Sigmoid colon (tissue), 7 donors: ENCODE measurements around the gene FIBCD1. TPM values are rescaled to one million over a fixed set of nuclear protein-coding genes. Genes with fewer than 3 reads are reported as not detected.

Experiments used
- DNase-seq: peaks from one replicate; pipeline ENCODE4 v3.0.0-alpha.2; 2019
- H3K27ac ChIP-seq, 4 donors: fragments of 200-600 bp; sonication (generic); one replicate each; pipeline ENCODE4 v1.5.1; 2016 to 2019; ENCODE audit warnings: mild to moderate bottlenecking in 1 of 4
- H3K27me3 ChIP-seq, 3 donors: fragments of 200-600 bp; sonication (generic); one replicate each; pipeline ENCODE4 v1.5.1; 2019; ENCODE audit warnings: mild to moderate bottlenecking in 1 of 3
- H3K36me3 ChIP-seq, 4 donors: fragments of 200-600 bp; sonication (generic); one replicate each; pipeline ENCODE4 v1.5.1; 2016 to 2019
- H3K4me1 ChIP-seq, 4 donors: fragments of 200-600 bp; sonication (generic); one replicate each; pipeline ENCODE4 v1.5.1; 2017 to 2019
- H3K4me3 ChIP-seq, 4 donors: fragments of 200-600 bp; sonication (generic); one replicate each; pipeline ENCODE4 v1.5.1; 2017 to 2019; ENCODE audit warnings: mild to moderate bottlenecking in 2 of 4, moderate library complexity in 1 of 4
- H3K9me3 ChIP-seq, 4 donors: fragments of 200-600 bp in 3 of 4; sonication (generic) in 3 of 4; one replicate each; pipeline versions ENCODE4 v1.5.1 to v1.6.1; 2013 to 2019
- EP300 ChIP-seq, 4 donors: sonication (generic); formaldehyde crosslinking; IDR thresholded peaks; one replicate each; pipeline ENCODE4 v1.6.1; 2017; ENCODE audit warnings: antibody characterized with exemption in 4 of 4
- POLR2A ChIP-seq, 2 donors: fragments of 450-650 bp; IDR thresholded peaks; one replicate each; pipeline ENCODE4 v1.6.1; 2016; ENCODE audit warnings: antibody characterized with exemption in 2 of 2, mild to moderate bottlenecking in 2 of 2, moderate library complexity in 2 of 2
- POLR2AphosphoS5 ChIP-seq, 4 donors: sonication (generic); formaldehyde crosslinking; IDR thresholded peaks; one replicate each; pipeline ENCODE4 v1.6.1; 2017; ENCODE audit warnings: antibody characterized with exemption in 4 of 4
- WGBS, 2 donors: extraction: QIAGEN DNeasy Blood & Tissue Kit; methylation state at CpG; one replicate each; pipeline ENCODE4 v1.1.7; 2013; 5-methylcytosine and 5-hydroxymethylcytosine counted together
- intact Hi-C: fragments of 100-400 bp; cut with DNase I; formaldehyde crosslinking; loops from one replicate; pipeline ENCODE4 v1.15.1; 2023
- polyA plus RNA-seq, 3 donors: library from polyadenylated mRNA; stranded (reverse); fragments of 200-250 nt; gene quantifications; one replicate each; pipeline ENCODE4 v1.2.3, GENCODE V29; 2013
- total RNA-seq, 4 donors: library from RNA; depleted of rRNA; stranded (reverse); fragments of >200 nt; gene quantifications; one replicate each; pipeline ENCODE4 v1.1.0, GENCODE V29; 2016
- TF ChIP-seq, protein P1 (sequence below), 4 experiments: fragments of 450-650 bp in 3 of 4; fragments of 200-600 bp in 1 of 4; IDR thresholded peaks; one replicate each; pipeline ENCODE4 v1.5.1; 2016 to 2019; ENCODE audit warnings: antibody characterized with exemption in 4 of 4, mild to moderate bottlenecking in 3 of 4, moderate library complexity in 2 of 4
- donor health status: healthy with polysubstance abuse.
- donor health status: Bipolar disorder and iron deficiency.
- donor health status: healthy.

The FIBCD1 gene
- total and polyA plus RNA-seq, 7 donors = 0.36 to 11.9 (median 10.6) TPM; not detected in 3

DNA sequence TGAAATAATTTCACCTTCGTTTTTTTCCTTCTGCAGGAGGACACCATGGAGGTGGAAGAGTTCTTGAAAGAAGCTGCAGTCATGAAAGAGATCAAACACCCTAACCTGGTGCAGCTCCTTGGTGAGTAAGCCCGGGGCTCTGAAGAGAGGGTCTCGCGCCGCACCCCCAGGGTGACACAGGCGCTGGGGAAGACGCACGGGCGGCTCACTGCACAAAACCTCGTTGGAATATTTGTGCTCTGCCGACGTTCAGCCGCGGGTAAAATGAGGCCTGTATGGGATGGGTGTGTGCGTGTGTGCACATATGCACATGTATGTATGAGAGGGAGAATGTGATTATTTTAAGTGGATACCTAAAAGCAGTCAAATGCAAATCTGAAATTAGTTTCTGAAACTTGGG lies 67.0 kb downstream of the FIBCD1 start:
- no peaks in the 10 kb centered on the region for H3K9me3 ChIP-seq
- no peak for TF ChIP-seq POLR2AphosphoS5 (IDR thresholded peaks at IDR 0.05)
- TF ChIP-seq, protein P1, sequence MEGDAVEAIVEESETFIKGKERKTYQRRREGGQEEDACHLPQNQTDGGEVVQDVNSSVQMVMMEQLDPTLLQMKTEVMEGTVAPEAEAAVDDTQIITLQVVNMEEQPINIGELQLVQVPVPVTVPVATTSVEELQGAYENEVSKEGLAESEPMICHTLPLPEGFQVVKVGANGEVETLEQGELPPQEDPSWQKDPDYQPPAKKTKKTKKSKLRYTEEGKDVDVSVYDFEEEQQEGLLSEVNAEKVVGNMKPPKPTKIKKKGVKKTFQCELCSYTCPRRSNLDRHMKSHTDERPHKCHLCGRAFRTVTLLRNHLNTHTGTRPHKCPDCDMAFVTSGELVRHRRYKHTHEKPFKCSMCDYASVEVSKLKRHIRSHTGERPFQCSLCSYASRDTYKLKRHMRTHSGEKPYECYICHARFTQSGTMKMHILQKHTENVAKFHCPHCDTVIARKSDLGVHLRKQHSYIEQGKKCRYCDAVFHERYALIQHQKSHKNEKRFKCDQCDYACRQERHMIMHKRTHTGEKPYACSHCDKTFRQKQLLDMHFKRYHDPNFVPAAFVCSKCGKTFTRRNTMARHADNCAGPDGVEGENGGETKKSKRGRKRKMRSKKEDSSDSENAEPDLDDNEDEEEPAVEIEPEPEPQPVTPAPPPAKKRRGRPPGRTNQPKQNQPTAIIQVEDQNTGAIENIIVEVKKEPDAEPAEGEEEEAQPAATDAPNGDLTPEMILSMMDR (IDR thresholded peaks at IDR 0.05) = no peak
- no peak for TF ChIP-seq POLR2A (IDR thresholded peaks at IDR 0.05)
- TF ChIP-seq EP300 (IDR thresholded peaks at IDR 0.05) = no peak
- H3K27ac ChIP-seq = peak overlapping the region in 3 of 4 donors; percentile 64 to 89 (median 73)
- intact Hi-C loops = no loop called here
- H3K4me1 ChIP-seq = peaks cover 0 to 71% (median 66%) of the 10 kb centered on the region in 4 donors
- WGBS, 2 donors = 76 to 89% methylated on average over 15 of the region's 15 CpGs
- no peaks in the 10 kb centered on the region for H3K27me3 ChIP-seq
- H3K36me3 ChIP-seq = peaks cover 21 to 91% (median 41%) of the 10 kb centered on the region in 4 donors
- no peak overlapping the region for H3K4me3 ChIP-seq
- no peak for DNase-seq

DNA sequence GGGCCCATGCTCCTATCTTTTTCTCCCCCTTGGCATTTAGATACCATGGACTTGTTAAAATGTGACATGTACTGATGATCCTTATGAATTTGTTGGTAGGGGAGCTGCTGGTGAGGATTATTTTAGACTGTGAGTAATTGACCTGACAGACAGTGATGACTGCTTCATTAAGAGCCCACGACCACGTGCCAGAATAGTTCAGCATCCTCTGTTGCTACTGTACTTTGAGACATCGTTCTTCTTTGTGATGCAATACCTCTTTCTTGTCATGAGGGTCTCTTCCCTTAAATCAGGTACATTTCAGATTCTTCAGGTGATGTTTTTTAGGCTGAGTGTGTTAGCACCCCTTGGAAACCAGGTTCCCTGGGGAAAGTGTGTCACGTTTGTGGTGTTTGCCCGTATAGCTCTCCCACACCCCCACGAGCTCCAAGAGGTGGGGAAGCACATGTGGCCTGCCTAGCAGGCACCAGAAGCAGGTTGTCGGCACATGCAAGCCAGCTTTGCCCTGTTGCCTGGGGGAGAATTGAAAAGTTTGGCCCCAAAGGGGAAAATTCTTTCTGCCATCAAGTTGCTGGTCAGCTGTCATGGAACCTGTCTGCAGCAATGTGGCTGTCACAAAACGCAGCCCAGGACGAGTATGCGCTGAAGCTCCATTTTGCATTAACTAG lies 67.5 kb downstream of the FIBCD1 start:
- no peak for DNase-seq
- peak overlapping the region in 3 of 4 donors; percentile 21 to 95 (median 89) for H3K27ac ChIP-seq
- intact Hi-C loops = no loop called here
- 86% methylated on average over 10 of the region's 10 CpGs for WGBS, 2 donors
- H3K27me3 ChIP-seq = no peaks in the 10 kb centered on the region
- no peak overlapping the region for H3K4me3 ChIP-seq
- peaks cover 21 to 86% (median 41%) of the 10 kb centered on the region in 4 donors for H3K36me3 ChIP-seq
- H3K4me1 ChIP-seq = peaks cover 0 to 76% (median 72%) of the 10 kb centered on the region in 4 donors
- no peaks in the 10 kb centered on the region for H3K9me3 ChIP-seq
- TF ChIP-seq, protein P1 (IDR thresholded peaks at IDR 0.05) = no peak
- TF ChIP-seq EP300 (IDR thresholded peaks at IDR 0.05) = no peak
- TF ChIP-seq POLR2A (IDR thresholded peaks at IDR 0.05) = no peak
- TF ChIP-seq POLR2AphosphoS5 (IDR thresholded peaks at IDR 0.05) = no peak

DNA sequence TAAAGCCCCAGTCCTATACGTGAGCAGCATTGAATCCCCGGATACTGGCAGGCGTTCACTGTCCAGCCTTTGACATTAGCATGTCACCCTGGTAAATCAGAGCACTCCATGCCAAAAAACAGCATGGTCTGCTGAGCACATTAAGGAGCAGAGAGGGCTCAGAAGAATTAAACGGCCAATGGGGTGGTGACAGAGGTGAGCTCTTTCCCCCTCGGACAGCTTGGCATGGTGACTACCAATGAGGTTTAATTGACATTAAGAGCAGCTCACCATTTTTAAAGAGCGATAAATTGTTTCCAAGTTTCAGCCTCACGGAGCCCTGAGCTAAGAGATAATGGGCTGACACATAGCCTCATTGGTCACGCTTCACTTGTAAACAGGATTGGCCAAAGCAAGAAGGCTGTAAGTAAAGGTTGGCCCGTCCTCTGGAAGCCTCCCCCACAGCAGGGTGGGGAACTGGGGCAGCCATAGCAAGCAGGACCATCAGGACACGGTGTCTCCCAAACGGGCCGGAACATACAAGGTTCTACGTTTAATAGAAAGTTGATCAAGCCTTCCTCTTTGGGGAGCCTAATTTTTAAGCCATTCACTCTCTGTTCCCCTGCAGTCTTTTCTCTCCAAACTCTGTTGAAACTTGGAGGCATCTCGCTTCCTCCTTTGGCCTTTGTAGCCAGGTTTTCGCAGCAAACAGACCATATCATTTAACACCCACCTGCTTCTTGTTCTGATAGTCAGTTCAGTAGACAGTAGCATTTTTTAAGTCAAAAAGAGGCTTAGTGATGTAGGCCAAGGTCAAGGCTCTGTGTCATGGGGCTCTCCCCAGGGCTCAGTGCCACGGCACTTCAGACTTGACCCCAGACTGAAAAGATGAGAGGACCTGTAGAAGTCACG lies 68.3 kb downstream of the FIBCD1 start:
- intact Hi-C loops = no loop called here
- TF ChIP-seq POLR2AphosphoS5 (IDR thresholded peaks at IDR 0.05) = no peak
- TF ChIP-seq, protein P1 (IDR thresholded peaks at IDR 0.05) = no peak
- no peak for DNase-seq

DNA sequence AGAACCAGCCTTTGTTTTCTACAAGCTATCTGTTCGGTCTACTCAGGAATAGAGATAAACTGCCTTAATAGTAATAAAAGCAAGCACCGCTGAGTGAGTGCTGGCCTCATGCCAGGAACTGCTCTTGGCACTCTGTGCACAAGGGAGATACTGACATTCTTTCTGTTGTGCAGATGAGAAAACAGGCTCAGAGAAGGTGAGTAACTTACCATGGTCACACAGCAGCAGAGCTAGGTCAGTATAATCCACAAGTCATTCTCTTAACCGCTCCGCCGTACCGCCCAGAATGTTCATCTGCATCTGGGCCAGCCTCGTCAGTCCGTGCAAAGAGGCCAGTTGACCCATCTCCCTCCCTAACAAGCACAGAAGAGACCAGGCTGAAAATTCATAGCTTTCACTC lies 69.8 kb downstream of the FIBCD1 start:
- WGBS, 2 donors = 68 to 75% methylated on average over 8 of the region's 8 CpGs
- no peak for DNase-seq
- peaks cover 14 to 81% (median 37%) of the 10 kb centered on the region in 4 donors for H3K36me3 ChIP-seq
- no peaks in the 10 kb centered on the region for H3K9me3 ChIP-seq
- H3K27ac ChIP-seq = peak overlapping the region in 2 of 4 donors; percentile 89 to 95
- intact Hi-C loops = loop anchor here (5.0 to 10.0 kb wide), 2 partner anchors 73 to 424 kb away; partner anchors contain the start of gene ASS1
- H3K27me3 ChIP-seq = no peaks in the 10 kb centered on the region
- peaks cover 0 to 98% (median 84%) of the 10 kb centered on the region in 4 donors for H3K4me1 ChIP-seq
- TF ChIP-seq, protein P1 (IDR thresholded peaks at IDR 0.05) = no peak
- TF ChIP-seq POLR2AphosphoS5 (IDR thresholded peaks at IDR 0.05) (peak in 2 of 4 donors; percentile 36 to 40), EP300 (IDR thresholded peaks at IDR 0.05) (no peak)
- no peak overlapping the region for H3K4me3 ChIP-seq

More for the DNA sequence above, 68.3 kb downstream of the FIBCD1 start:
- WGBS, 2 donors = 88 to 91% methylated on average over 17 of the region's 17 CpGs
- H3K27ac ChIP-seq = peak overlapping the region in 3 of 4 donors; percentile 21 to 95 (median 89)
- peaks cover 0 to 84% (median 80%) of the 10 kb centered on the region in 4 donors for H3K4me1 ChIP-seq
- H3K36me3 ChIP-seq = peaks cover 21 to 81% (median 43%) of the 10 kb centered on the region in 4 donors
- H3K4me3 ChIP-seq = no peak overlapping the region
- H3K9me3 ChIP-seq = no peaks in the 10 kb centered on the region
- H3K27me3 ChIP-seq = no peaks in the 10 kb centered on the region
